ENCODE measurements around the gene PCED1B.
"Not testable (repeated sequence)": the region's sequence is repeated elsewhere in the genome, so short reads cannot be mapped to it uniquely, and the experiment has no call there.

The PCED1B gene, protein sequence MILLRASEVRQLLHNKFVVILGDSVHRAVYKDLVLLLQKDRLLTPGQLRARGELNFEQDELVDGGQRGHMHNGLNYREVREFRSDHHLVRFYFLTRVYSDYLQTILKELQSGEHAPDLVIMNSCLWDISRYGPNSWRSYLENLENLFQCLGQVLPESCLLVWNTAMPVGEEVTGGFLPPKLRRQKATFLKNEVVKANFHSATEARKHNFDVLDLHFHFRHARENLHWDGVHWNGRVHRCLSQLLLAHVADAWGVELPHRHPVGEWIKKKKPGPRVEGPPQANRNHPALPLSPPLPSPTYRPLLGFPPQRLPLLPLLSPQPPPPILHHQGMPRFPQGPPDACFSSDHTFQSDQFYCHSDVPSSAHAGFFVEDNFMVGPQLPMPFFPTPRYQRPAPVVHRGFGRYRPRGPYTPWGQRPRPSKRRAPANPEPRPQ

GRCh38 chr12:47079468-47079980 is at the start of gene PCED1B, which contains the start of gene AMIGO2:
PCED1B (plus strand) TSS chr12:47079621; CDS start chr12:47235064, 155,443 bp downstream.
AMIGO2 (minus strand) TSS chr12:47079959; CDS start chr12:47079002, 957 bp downstream.
- DNase-seq (ENCODE audit: low spot score) = peak; percentile 65

GRCh38 chr12:47029903-47030302 is 49.5 kb upstream of the PCED1B start:
- DNase-seq (ENCODE audit: low spot score) = no peak

GRCh38 chr12:47032644-47033043 is 46.8 kb upstream of the PCED1B start:
- peak; percentile 51 for DNase-seq (ENCODE audit: low spot score)

DNA sequence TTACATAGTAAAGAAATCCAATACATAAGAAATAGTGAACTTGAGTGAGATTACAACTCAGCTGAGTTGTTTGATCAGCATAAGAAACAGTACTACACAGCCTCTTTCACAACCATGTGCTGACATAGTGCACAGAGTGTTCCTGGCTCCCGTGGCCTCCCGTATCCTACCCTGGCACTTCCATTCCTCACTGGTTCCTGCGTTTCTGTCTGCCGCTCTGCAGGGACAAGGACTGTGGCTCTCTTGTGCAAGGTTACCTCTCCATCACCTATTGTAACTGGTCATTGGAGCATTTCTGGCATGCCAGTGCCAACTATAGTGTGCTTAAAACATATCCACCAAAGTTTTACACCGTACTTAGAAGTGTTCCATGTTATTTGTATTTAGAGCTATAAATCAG is 46.3 kb upstream of the PCED1B start:
- peak; percentile 13 for DNase-seq (ENCODE audit: low spot score)

GRCh38 chr12:47033789-47034555 is 45.4 kb upstream of the PCED1B start:
- no peak for DNase-seq (ENCODE audit: low spot score)

DNA sequence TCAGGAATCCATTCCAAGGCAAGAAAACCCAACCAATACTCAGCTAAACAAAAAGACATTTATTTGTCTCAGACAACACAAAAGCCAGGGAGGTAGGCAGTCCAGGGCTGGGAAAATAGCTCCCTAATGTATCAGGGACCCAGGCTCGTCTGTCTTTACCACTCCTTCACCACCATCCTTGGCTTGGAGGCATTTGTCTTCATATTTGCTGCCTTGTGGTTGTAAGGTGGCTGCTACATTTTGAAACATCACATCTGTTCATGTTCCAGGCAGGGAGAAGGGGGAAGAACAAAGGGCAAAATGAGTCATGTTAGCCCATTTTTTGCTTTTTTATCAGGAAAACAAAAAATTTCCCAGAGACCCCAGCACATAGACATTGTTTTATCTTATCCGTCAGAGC is 44.8 kb upstream of the PCED1B start:
- DNase-seq (ENCODE audit: low spot score) = no peak

GRCh38 chr12:47035484-47035883 is 43.9 kb upstream of the PCED1B start:
- no peak for DNase-seq (ENCODE audit: low spot score)

- DNase-seq (ENCODE audit: low spot score) = no peak
Observed at GRCh38 chr12:47038270-47038748, 41.1 kb upstream of the PCED1B start.

GRCh38 chr12:47039079-47039478 is 40.3 kb upstream of the PCED1B start:
- DNase-seq (ENCODE audit: low spot score) = no peak

DNA sequence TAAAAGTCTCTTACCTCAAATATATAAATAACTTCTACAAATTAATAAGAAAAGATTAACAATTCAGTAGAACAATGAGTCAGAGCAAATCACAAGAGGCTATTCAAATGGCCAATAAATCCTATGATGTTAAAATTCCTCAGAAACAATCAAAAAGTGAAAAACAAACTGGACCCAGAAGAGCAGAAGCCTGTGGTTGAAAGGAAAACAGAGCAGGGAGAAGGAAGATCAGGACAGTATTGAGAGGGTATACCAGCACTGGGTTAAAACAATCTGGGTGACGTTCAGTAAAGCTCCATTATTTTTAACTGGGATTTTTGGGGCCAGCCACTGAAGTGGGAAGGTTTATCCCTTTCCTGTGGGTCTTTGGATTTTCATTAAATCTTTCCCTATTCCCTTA is 39.7 kb upstream of the PCED1B start:
- DNase-seq (ENCODE audit: low spot score) = no peak

DNA sequence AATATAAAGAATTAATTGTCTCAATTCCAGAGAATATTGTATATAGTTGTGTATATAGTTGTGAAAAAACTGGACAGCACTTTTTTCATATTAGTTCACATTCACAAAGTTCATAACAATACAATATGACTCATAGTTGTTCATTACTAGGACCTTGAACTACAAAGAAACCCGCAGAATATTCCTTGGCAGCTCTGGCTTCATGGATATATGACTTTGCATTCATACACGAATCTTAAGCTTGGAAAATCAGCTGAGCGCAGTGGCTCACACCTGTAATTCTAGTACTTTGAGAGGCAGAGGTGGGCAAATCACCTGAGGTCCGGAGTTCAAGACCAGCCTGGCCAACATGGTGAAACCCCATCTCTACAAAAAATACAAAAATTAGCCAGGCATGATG is 38.1 kb upstream of the PCED1B start:
- no peak for DNase-seq (ENCODE audit: low spot score)

DNA sequence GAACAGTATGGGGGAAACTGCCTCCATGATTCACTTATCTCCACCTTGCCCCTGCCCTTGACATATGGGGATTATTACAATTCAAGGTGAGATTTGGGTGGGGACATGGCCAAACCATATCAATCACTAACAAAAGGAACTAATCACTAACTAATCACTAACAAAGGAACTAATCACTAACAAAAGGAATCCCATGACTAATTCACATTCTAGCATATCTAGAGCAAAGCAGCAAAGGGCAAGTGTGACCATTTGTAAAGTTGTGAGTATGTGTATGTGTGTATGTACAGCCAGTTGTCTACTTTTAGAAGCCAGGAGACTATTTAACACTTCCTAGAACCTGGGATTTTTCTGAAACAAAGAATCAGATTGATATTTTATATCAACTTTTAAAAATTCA is 30.9 kb upstream of the PCED1B start:
- DNase-seq (ENCODE audit: low spot score) = no peak

DNA sequence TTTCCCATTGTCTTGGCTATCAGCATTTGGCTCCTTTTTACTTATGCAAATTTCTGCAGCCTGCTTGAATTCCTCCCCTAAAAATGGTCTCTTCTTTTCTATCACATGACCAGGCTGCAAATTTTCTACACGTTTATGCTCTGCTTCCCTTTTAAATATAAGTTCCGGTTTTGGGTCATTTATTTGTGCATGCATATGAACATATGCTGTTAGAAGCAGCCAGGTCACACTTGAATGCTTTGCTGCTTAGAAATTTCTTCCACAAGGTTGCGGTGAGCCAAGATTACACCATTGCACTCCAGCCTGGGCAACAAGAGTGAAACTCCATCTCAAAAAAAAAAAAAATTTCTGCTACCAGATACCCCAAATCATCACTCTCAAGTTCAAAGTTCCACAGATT is 28.1 kb upstream of the PCED1B start:
- not testable (repeated sequence) for DNase-seq (ENCODE audit: low spot score)

- no peak for DNase-seq (ENCODE audit: low spot score)
Observed at GRCh38 chr12:47052274-47052673, 27.1 kb upstream of the PCED1B start.

DNA sequence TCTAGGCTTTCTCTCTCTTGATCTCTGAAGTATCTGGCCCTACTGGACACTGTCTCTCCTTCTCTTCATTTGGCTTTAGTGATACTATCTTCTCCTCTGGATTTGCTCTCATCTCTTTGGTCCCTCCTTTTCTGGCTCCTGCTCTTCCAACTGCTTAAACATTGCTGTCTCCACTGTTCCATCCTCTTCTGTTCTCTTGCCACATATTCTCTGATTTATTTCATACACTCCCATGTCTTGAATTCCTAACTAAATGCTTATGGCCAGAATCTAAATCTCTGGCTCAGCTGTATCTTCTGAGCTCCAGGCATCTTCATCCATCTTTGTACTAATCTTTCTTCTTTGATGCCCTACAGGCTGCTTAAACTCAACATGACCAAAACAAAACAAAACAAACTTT is 25.5 kb upstream of the PCED1B start:
- DNase-seq (ENCODE audit: low spot score) = no peak

- DNase-seq (ENCODE audit: low spot score) = no peak
Observed at GRCh38 chr12:47054659-47055058, 24.8 kb upstream of the PCED1B start.

DNA sequence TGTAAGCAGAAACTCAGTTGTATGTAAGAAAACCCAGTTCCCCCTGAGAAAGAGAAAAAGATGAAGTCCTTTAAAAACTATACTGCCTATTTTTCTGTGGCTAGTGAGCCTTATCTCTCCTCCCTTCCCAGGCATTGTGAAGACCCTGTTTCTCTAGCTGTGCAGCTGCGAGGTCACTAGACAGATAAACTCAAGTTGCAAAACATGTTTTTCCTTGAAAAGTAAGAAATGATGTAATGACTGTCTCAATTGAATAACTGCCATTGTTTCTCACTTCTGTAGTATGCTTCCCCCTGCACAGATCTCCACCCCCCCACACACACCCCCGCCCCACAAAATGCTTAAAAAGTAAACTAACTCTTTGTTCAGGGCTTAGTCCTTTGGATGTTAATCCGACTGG is 23.6 kb upstream of the PCED1B start:
- not testable (repeated sequence) for DNase-seq (ENCODE audit: low spot score)

GRCh38 chr12:47056944-47057343 is 22.5 kb upstream of the PCED1B start:
- DNase-seq (ENCODE audit: low spot score) = not testable (repeated sequence)

DNA sequence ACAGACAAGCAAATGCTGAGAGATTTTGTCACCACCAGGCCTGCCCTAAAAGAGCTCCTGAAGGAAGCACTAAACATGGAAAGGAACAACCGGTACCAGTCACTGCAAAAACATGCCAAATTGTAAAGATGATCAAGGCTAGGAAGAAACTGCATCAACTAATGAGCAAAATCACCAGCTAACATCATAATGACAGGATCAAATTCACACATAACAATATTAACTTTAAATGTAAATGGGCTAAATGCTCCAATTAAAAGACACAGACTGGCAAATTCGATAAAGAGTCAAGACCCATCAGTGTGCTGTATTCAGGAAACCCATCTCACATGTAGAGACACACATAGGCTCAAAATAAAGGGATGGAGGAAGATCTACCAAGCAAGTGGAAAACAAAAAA is 20.8 kb upstream of the PCED1B start:
- DNase-seq (ENCODE audit: low spot score) = not testable (repeated sequence)

GRCh38 chr12:47065546-47065945 is 13.9 kb upstream of the PCED1B start:
- no peak for DNase-seq (ENCODE audit: low spot score)

- peak; percentile 24 for DNase-seq (ENCODE audit: low spot score)
Observed at GRCh38 chr12:47066278-47067025, 13.0 kb upstream of the PCED1B start.

DNA sequence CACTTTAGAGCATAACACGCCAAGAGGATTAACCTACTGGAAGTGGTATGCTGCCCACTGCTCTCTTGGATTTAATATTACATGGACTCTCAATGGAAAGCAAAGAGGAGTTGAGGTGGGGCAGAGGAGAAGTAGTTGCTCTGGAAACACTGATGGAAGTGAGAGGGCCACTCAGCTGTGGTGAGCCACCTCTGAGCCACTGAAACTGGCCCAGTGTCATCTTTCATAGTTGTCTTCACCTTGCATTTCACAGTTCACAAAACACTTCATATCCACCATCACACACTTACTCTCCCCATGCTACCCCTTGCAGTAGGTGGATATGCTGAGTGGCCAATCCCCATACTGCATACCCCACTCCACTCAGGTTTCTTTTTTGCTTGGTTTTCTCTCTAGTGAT is 12.2 kb upstream of the PCED1B start:
- DNase-seq (ENCODE audit: low spot score) = no peak

Data from Ammon's horn (tissue), 1 donor.